HCT116 (cell line): Measurements from ENCODE around the gene HSPA12A. TPM values are rescaled to one million over a fixed set of nuclear protein-coding genes. Genes with fewer than 3 reads are reported as not detected.

ENCODE experiments used
- ATAC-seq: fragments of 200-7000 bp; cut with Tn5 transposase; 2 replicates; pipeline ENCODE4 v1.9.1; 2020; ENCODE audit warnings: mild to moderate bottlenecking, moderate library complexity
- BruUV-seq: library from RNA; stranded (reverse); fragments of 400-500 nt; replicated peaks from 2 replicates; lab custom pipeline; 2021; lab: Mats Ljungman, UMichigan
- CTCF ChIA-PET: fragments of 300-600 bp; sonication (Branson Sonifier 250); formaldehyde crosslinking; loops from one replicate; lab custom pipeline; 2021; ENCODE audit warnings: antibody characterized with exemption; lab: Charles Lee
- POLR2A ChIA-PET: fragments of 300-600, 350-600 bp; sonication (Branson Sonifier 250); formaldehyde crosslinking; loops from one replicate; lab custom pipeline; 2021; ENCODE audit warnings: antibody characterized with exemption; lab: Charles Lee
- RAD21 ChIA-PET, 2 experiments: fragments of 300-600 bp; sonication (Branson Sonifier 250); formaldehyde crosslinking; loops; one replicate each; lab custom pipeline; 2023; ENCODE audit warnings: low total read pairs in 2 of 2; ENCODE audit not compliant: uncharacterized antibody in 2 of 2, unreplicated experiment in 2 of 2, low non-redundant PET in 1 of 2; lab: Charles Lee
- DNase-seq: peaks from one replicate; pipeline ENCODE4 v3.0.0-alpha.2; 2010; ENCODE audit warnings: low read depth, low spot score
- H2AFZ ChIP-seq: fragments of 200-600 bp; shearing (Covaris generic), sonication (generic); 2 replicates; pipeline ENCODE4 v1.6.1; 2017; ENCODE audit warnings: low read depth, mixed run types, mixed read lengths, antibody characterized with exemption, low read length; ENCODE audit not compliant: poor library complexity, severe bottlenecking
- H3K27ac ChIP-seq: 2 replicates; pipeline ENCODE4 v1.5.1; 2012; ENCODE audit warnings: low read depth, low read length
- H3K27me3 ChIP-seq: fragments of 200-600 bp; sonication (generic); 2 replicates; pipeline ENCODE4 v1.6.1; 2016; ENCODE audit warnings: mixed run types, low read length, mixed read lengths; ENCODE audit not compliant: insufficient read depth
- H3K36me3 ChIP-seq, 2 experiments: fragments of 200-500 bp in 1 of 2; fragments of 200-600 bp in 1 of 2; sonication (Bioruptor generic) in 1 of 2; sonication (generic) in 1 of 2; 2 replicates each; pipeline versions ENCODE4 v1.5.1 to v1.6.1; 2014 to 2016; ENCODE audit warnings: low read length in 2 of 2, inconsistent platforms in 1 of 2, mixed read lengths in 1 of 2, mixed run types in 1 of 2; ENCODE audit not compliant: insufficient read depth in 2 of 2, control insufficient read depth in 1 of 2
- H3K4me1 ChIP-seq, 2 experiments: fragments of 200-600 bp in 1 of 2; sonication (generic) in 1 of 2; 2 replicates each; pipeline versions ENCODE4 v1.5.1 to v1.6.1; 2012 to 2017; ENCODE audit warnings: low read length in 2 of 2, inconsistent platforms in 1 of 2, mild to moderate bottlenecking in 1 of 2, mixed read lengths in 1 of 2, mixed run types in 1 of 2, moderate library complexity in 1 of 2; ENCODE audit not compliant: insufficient read depth in 2 of 2, control insufficient read depth in 1 of 2
- H3K4me2 ChIP-seq: fragments of 200-600 bp; sonication (generic); 2 replicates; pipeline ENCODE4 v1.6.1; 2017; ENCODE audit warnings: mixed run types, low read length, mixed read lengths
- H3K4me3 ChIP-seq, 2 experiments: fragments of 200-600 bp in 1 of 2; sonication (generic) in 1 of 2; replicated peaks in 1 of 2; 2 replicates each; pipeline ENCODE4 v1.5.1; 2011 to 2016; ENCODE audit warnings: low read length in 2 of 2, control low read depth in 1 of 2, low read depth in 1 of 2, mild to moderate bottlenecking in 1 of 2, mixed read lengths in 1 of 2, mixed run types in 1 of 2
- H3K79me2 ChIP-seq: fragments of 200-600 bp; sonication (generic); 2 replicates; pipeline ENCODE4 v1.6.1; 2017; ENCODE audit warnings: mild to moderate bottlenecking, mixed run types, low read length, moderate library complexity, mixed read lengths; ENCODE audit not compliant: insufficient read depth
- H3K9ac ChIP-seq: fragments of 200-600 bp; sonication (generic); 2 replicates; pipeline ENCODE4 v1.6.1; 2016; ENCODE audit warnings: low read length, mixed read lengths
- H3K9me2 ChIP-seq: fragments of 200-600 bp; sonication (generic), shearing (Covaris generic); 2 replicates; pipeline ENCODE4 v1.6.1; 2017; ENCODE audit warnings: mixed run types, mild to moderate bottlenecking, moderate library complexity; ENCODE audit not compliant: insufficient read depth
- H3K9me3 ChIP-seq, 2 experiments: fragments of 200-500 bp in 1 of 2; fragments of 200-600 bp in 1 of 2; sonication (Bioruptor generic) in 1 of 2; sonication (generic) in 1 of 2; 2 replicates each; pipeline ENCODE4 v1.6.1; 2014 to 2017; ENCODE audit warnings: low read length in 2 of 2, mixed read lengths in 2 of 2, inconsistent platforms in 1 of 2, low read depth in 1 of 2, mild to moderate bottlenecking in 1 of 2, mixed run types in 1 of 2, moderate library complexity in 1 of 2; ENCODE audit not compliant: control insufficient read depth in 1 of 2, insufficient read depth in 1 of 2
- H4K20me1 ChIP-seq: fragments of 200-600 bp; sonication (generic), shearing (Covaris generic); 2 replicates; pipeline ENCODE4 v1.6.1; 2017; ENCODE audit warnings: mixed run types, mild to moderate bottlenecking, moderate library complexity; ENCODE audit not compliant: insufficient read depth
- ATF3 ChIP-seq: IDR thresholded peaks from 2 replicates; pipeline ENCODE4 v1.6.1; 2012
- CBX3 ChIP-seq: IDR thresholded peaks from 2 replicates; pipeline ENCODE4 v1.6.1; 2012; ENCODE audit warnings: low read depth
- CEBPB ChIP-seq: IDR thresholded peaks from 2 replicates; pipeline ENCODE4 v1.6.1; 2012; ENCODE audit warnings: low read depth
- CTCF ChIP-seq, 3 experiments: fragments of 200-600 bp in 1 of 3; sonication (generic) in 1 of 3; IDR thresholded peaks in 2 of 3; conservative IDR thresholded peaks in 1 of 3; 2 replicates each; pipeline ENCODE4 v1.5.1; 2012 to 2017; ENCODE audit warnings: low read depth in 2 of 3, low read length in 2 of 3, antibody characterized with exemption in 1 of 3, borderline replicate concordance in 1 of 3, control low read depth in 1 of 3, mild to moderate bottlenecking in 1 of 3, mixed read lengths in 1 of 3, mixed run types in 1 of 3, moderate library complexity in 1 of 3; ENCODE audit not compliant: insufficient read depth in 1 of 3
- EGR1 ChIP-seq: IDR thresholded peaks from 2 replicates; pipeline ENCODE4 v1.6.1; 2012; ENCODE audit warnings: low read depth
- ELF1 ChIP-seq: IDR thresholded peaks from 2 replicates; pipeline ENCODE4 v1.6.1; 2012; ENCODE audit warnings: low read depth, borderline replicate concordance
- EZH2phosphoT487 ChIP-seq: fragments of 200-600 bp; IDR thresholded peaks from 2 replicates; pipeline ENCODE4 v1.6.1; 2018; ENCODE audit warnings: antibody characterized with exemption, borderline replicate concordance
- FOSL1 ChIP-seq: IDR thresholded peaks from 2 replicates; pipeline ENCODE4 v1.6.1; 2012; ENCODE audit warnings: low read depth
- JUND ChIP-seq: IDR thresholded peaks from 2 replicates; pipeline ENCODE4 v1.6.1; 2012
- MAX ChIP-seq: IDR thresholded peaks from 2 replicates; pipeline ENCODE4 v1.6.1; 2012
- POLR2AphosphoS5 ChIP-seq: IDR thresholded peaks from 2 replicates; pipeline ENCODE4 v1.6.1; 2011; ENCODE audit warnings: mild to moderate bottlenecking, low read depth, low read length, moderate library complexity
- SIN3A ChIP-seq: IDR thresholded peaks from 2 replicates; pipeline ENCODE4 v1.6.1; 2012; ENCODE audit warnings: low read depth
- SP1 ChIP-seq: IDR thresholded peaks from 2 replicates; pipeline ENCODE4 v1.6.1; 2012; ENCODE audit warnings: low read depth
- SRF ChIP-seq: IDR thresholded peaks from 2 replicates; pipeline ENCODE4 v1.6.1; 2012; ENCODE audit warnings: low read depth
- YY1 ChIP-seq: IDR thresholded peaks from 2 replicates; pipeline ENCODE4 v1.6.1; 2011; ENCODE audit warnings: low read length, low read depth, moderate library complexity, mild to moderate bottlenecking; ENCODE audit not compliant: insufficient replicate concordance; ENCODE audit errors: extremely low read depth
- ZBTB33 ChIP-seq: IDR thresholded peaks from 2 replicates; pipeline ENCODE4 v1.6.1; 2011; ENCODE audit warnings: mild to moderate bottlenecking, low read length, moderate library complexity; ENCODE audit not compliant: insufficient replicate concordance; ENCODE audit errors: extremely low read depth
- ZNF274 ChIP-seq: fragments of 200-500 bp; sonication (Bioruptor generic); IDR thresholded peaks from 2 replicates; pipeline ENCODE4 v1.6.1; 2014; ENCODE audit warnings: mild to moderate bottlenecking, low read depth, low read length, inconsistent platforms
- intact Hi-C: fragments of 100-400 bp; cut with micrococcal nuclease; formaldehyde crosslinking; loops from 2 replicates; pipeline ENCODE4 v1.10.0; 2022
- total RNA-seq: library from RNA; stranded (reverse); gene quantifications from one replicate; pipeline ENCODE4 v1.2.1, GENCODE V29; 2021; ENCODE audit not compliant: unreplicated experiment

The HSPA12A gene
- total RNA-seq, 1 experiment from 2014 or later: 19.8 TPM

- no peaks in the 10 kb centered on the region for H3K27me3 ChIP-seq
- no peak overlapping the region for H3K4me3 ChIP-seq
- intact Hi-C loops: no loop called here
- ATAC-seq: no peak
- RAD21 ChIA-PET: no interaction called here
- H4K20me1 ChIP-seq: no peaks in the 10 kb centered on the region
- no peaks in the 10 kb centered on the region for H3K4me1 ChIP-seq
- H3K79me2 ChIP-seq: no peaks in the 10 kb centered on the region
- no peak overlapping the region for H3K9ac ChIP-seq
- POLR2A ChIA-PET: no interaction called here
- TF ChIP-seq JUND (no peak), SP1 (no peak), FOSL1 (no peak), ZNF274 (no peak)
- TF ChIP-seq, all 23 proteins: peak for 0
- no peaks in the 10 kb centered on the region for H3K9me2 ChIP-seq
- no peak for DNase-seq
- BruUV-seq: no TSS peak
- H3K9me3 ChIP-seq: no peaks in the 10 kb centered on the region
- CTCF ChIA-PET: interaction anchor here (1.9 kb wide), 1 partner anchor 100 kb away, joined by 5 read pairs; no protein-coding TSS in a partner anchor
- H3K27ac ChIP-seq: no peak overlapping the region
- H3K36me3 ChIP-seq: peaks cover 0 to 3% of the 10 kb centered on the region in 2 experiments; a peak in 1 of 4 replicates
- no peak overlapping the region for H3K4me2 ChIP-seq
- H2AFZ ChIP-seq: no peak overlapping the region
Observed at GRCh38 chr10:116688241-116688711, 54.1 kb downstream of the HSPA12A start.

- H3K4me2 ChIP-seq: no peak overlapping the region
- TF ChIP-seq MAX: no peak
- no peak for TF ChIP-seq SRF
- no peak for TF ChIP-seq POLR2AphosphoS5
- no peak for TF ChIP-seq ZNF274
- TF ChIP-seq CBX3: no peak
- no peak for TF ChIP-seq ZBTB33
- TF ChIP-seq ATF3: no peak
- no peak for TF ChIP-seq SP1
- no peak for TF ChIP-seq ELF1
- TF ChIP-seq CEBPB: no peak
- no peak for TF ChIP-seq CTCF (IDR thresholded peaks at IDR 0.05 in 2 of 3, conservative IDR thresholded peaks at IDR 0.05 in 1 of 3; ENCODE audit: borderline replicate concordance in 1 of 3, insufficient read depth in 1 of 3, low read depth in 2 of 3, low read length in 2 of 3)
- no peak for TF ChIP-seq JUND
- no peak for TF ChIP-seq EGR1
- TF ChIP-seq YY1: no peak
- TF ChIP-seq EZH2phosphoT487: no peak
- TF ChIP-seq SIN3A: no peak
- TF ChIP-seq, all 23 proteins: peak for 0
- no TSS peak for BruUV-seq
- no peaks in the 10 kb centered on the region for H3K9me3 ChIP-seq
- ChIA-PET RAD21 (no interaction called here), POLR2A (no interaction called here), CTCF (interaction anchor here (1.9 kb wide), 1 partner anchor 100 kb away, joined by 5 read pairs; no protein-coding TSS in a partner anchor)
- no peak overlapping the region for H3K4me3 ChIP-seq
- no peaks in the 10 kb centered on the region for H3K9me2 ChIP-seq
- peaks cover 0 to 3% of the 10 kb centered on the region in 2 experiments; a peak in 1 of 4 replicates for H3K36me3 ChIP-seq
- intact Hi-C loops: no loop called here
- H4K20me1 ChIP-seq: no peaks in the 10 kb centered on the region
- H2AFZ ChIP-seq: no peak overlapping the region
- H3K27me3 ChIP-seq: no peaks in the 10 kb centered on the region
- ATAC-seq (no peak), DNase-seq (no peak)
- no peak overlapping the region for H3K9ac ChIP-seq
- no peak overlapping the region for H3K27ac ChIP-seq
- H3K79me2 ChIP-seq: no peaks in the 10 kb centered on the region
- no peaks in the 10 kb centered on the region for H3K4me1 ChIP-seq
Observed at GRCh38 chr10:116687633-116688032, 54.7 kb downstream of the HSPA12A start.
